Neural cell (in vitro differentiated cells): ENCODE measurements around the gene TUBB4B.

Experiments used
- EP300 ChIP-seq: fragments of 450-650 bp; conservative IDR thresholded peaks from 2 replicates; pipeline ENCODE4 v1.6.1; 2014; ENCODE audit warnings: antibody characterized with exemption, mild to moderate bottlenecking, moderate library complexity; ENCODE audit not compliant: poor library complexity, severe bottlenecking
- EZH2 ChIP-seq: fragments of 200-600, 300-800 bp; shearing (Covaris generic), sonication (generic); IDR thresholded peaks from 2 replicates; pipeline ENCODE4 v1.6.1; 2014; ENCODE audit warnings: antibody characterized with exemption, low read length, borderline replicate concordance, mild to moderate bottlenecking; ENCODE audit not compliant: insufficient read depth, poor library complexity, severe bottlenecking
- TAF1 ChIP-seq: IDR thresholded peaks from 2 replicates; pipeline ENCODE4 v1.6.1; 2012; ENCODE audit warnings: low read depth
- TF ChIP-seq, protein P1 (sequence below): fragments of 450-650 bp; IDR thresholded peaks from 2 replicates; pipeline ENCODE4 v1.5.1; 2014; ENCODE audit warnings: antibody characterized with exemption, mild to moderate bottlenecking, moderate library complexity; ENCODE audit not compliant: poor library complexity, severe bottlenecking
- TF ChIP-seq, protein P2 (sequence below): IDR thresholded peaks from 2 replicates; pipeline ENCODE4 v1.6.1; 2012; ENCODE audit warnings: borderline replicate concordance

DNA sequence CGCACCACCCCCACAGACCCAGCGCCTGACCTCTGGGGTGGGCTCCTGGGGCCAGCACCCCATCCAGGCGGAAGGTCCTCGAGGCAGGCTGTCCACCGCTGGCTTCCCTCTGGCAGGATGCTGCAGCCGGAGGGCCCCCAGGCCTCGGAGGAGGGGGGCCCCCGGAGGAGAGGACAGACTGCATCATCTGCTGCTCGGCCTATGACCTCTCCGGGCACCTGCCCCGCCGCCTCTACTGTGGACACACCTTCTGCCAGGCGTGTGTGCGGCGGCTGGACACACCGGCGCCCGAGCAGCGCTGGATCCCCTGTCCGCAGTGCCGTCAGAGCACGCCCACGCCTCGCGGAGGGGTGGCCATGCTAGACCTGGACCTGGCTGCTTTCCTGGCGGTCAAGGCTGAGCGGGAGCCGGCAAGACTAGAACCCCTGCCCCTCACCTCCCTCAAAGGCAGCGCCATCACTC lies 12.6 kb upstream of the TUBB4B start:
- TF ChIP-seq, protein P1, sequence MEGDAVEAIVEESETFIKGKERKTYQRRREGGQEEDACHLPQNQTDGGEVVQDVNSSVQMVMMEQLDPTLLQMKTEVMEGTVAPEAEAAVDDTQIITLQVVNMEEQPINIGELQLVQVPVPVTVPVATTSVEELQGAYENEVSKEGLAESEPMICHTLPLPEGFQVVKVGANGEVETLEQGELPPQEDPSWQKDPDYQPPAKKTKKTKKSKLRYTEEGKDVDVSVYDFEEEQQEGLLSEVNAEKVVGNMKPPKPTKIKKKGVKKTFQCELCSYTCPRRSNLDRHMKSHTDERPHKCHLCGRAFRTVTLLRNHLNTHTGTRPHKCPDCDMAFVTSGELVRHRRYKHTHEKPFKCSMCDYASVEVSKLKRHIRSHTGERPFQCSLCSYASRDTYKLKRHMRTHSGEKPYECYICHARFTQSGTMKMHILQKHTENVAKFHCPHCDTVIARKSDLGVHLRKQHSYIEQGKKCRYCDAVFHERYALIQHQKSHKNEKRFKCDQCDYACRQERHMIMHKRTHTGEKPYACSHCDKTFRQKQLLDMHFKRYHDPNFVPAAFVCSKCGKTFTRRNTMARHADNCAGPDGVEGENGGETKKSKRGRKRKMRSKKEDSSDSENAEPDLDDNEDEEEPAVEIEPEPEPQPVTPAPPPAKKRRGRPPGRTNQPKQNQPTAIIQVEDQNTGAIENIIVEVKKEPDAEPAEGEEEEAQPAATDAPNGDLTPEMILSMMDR = no peak
- no peak for TF ChIP-seq EZH2
- TF ChIP-seq, protein P2, sequence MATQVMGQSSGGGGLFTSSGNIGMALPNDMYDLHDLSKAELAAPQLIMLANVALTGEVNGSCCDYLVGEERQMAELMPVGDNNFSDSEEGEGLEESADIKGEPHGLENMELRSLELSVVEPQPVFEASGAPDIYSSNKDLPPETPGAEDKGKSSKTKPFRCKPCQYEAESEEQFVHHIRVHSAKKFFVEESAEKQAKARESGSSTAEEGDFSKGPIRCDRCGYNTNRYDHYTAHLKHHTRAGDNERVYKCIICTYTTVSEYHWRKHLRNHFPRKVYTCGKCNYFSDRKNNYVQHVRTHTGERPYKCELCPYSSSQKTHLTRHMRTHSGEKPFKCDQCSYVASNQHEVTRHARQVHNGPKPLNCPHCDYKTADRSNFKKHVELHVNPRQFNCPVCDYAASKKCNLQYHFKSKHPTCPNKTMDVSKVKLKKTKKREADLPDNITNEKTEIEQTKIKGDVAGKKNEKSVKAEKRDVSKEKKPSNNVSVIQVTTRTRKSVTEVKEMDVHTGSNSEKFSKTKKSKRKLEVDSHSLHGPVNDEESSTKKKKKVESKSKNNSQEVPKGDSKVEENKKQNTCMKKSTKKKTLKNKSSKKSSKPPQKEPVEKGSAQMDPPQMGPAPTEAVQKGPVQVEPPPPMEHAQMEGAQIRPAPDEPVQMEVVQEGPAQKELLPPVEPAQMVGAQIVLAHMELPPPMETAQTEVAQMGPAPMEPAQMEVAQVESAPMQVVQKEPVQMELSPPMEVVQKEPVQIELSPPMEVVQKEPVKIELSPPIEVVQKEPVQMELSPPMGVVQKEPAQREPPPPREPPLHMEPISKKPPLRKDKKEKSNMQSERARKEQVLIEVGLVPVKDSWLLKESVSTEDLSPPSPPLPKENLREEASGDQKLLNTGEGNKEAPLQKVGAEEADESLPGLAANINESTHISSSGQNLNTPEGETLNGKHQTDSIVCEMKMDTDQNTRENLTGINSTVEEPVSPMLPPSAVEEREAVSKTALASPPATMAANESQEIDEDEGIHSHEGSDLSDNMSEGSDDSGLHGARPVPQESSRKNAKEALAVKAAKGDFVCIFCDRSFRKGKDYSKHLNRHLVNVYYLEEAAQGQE = no peak
- no peak for TF ChIP-seq EP300
- TF ChIP-seq TAF1 = no peak
